Panc1 (cell line): ENCODE data around the gene BMAL1. TPM values are rescaled to one million over a fixed set of nuclear protein-coding genes. Genes with fewer than 3 reads are reported as not detected.

Experiments used
- ATAC-seq: fragments of 200-7000 bp; cut with Tn5 transposase; 2 replicates; pipeline ENCODE4 v1.9.1; 2020; ENCODE audit warnings: mild to moderate bottlenecking, moderate library complexity
- BruUV-seq: library from RNA; stranded (reverse); fragments of 400-500 nt; replicated peaks from 2 replicates; lab custom pipeline; 2021; lab: Mats Ljungman, UMichigan
- CTCF ChIA-PET: fragments of 300-600 bp; sonication (Branson Sonifier 250); formaldehyde crosslinking; loops from one replicate; lab custom pipeline; 2022; ENCODE audit warnings: antibody characterized with exemption; lab: Charles Lee
- POLR2A ChIA-PET: fragments of 300-600 bp; sonication (Branson Sonifier 250); formaldehyde crosslinking; loops from one replicate; lab custom pipeline; 2022; ENCODE audit warnings: antibody characterized with exemption; lab: Charles Lee
- DNase-seq: peaks from one replicate; pipeline ENCODE4 v3.0.0-alpha.2; 2010; ENCODE audit warnings: low read depth, low spot score
- H3K27ac ChIP-seq: 2 replicates; pipeline ENCODE4 v1.5.1; 2011; ENCODE audit warnings: mild to moderate bottlenecking, low read length, inconsistent platforms
- H3K27me3 ChIP-seq: fragments of 200-500 bp; sonication (Bioruptor generic); 2 replicates; pipeline ENCODE4 v1.6.0; 2014; ENCODE audit warnings: low read length, inconsistent platforms; ENCODE audit not compliant: control insufficient read depth, insufficient read depth
- H3K36me3 ChIP-seq: fragments of 200-500 bp; sonication (Bioruptor generic); 2 replicates; pipeline ENCODE4 v1.5.1; 2014; ENCODE audit warnings: inconsistent platforms, mild to moderate bottlenecking, low read length, moderate library complexity; ENCODE audit not compliant: control insufficient read depth, insufficient read depth
- H3K4me1 ChIP-seq: 2 replicates; pipeline ENCODE4 v1.5.1; 2011; ENCODE audit warnings: inconsistent platforms, mild to moderate bottlenecking, low read length, moderate library complexity; ENCODE audit not compliant: control insufficient read depth, insufficient read depth
- H3K4me3 ChIP-seq, 2 experiments: 2 replicates each; pipeline ENCODE4 v1.5.1; 2011 to 2012; ENCODE audit warnings: low read depth in 2 of 2, low read length in 2 of 2, mild to moderate bottlenecking in 2 of 2, inconsistent platforms in 1 of 2, moderate library complexity in 1 of 2
- H3K9me3 ChIP-seq: fragments of 200-500 bp; sonication (Bioruptor generic); 2 replicates; pipeline ENCODE4 v1.5.1; 2014; ENCODE audit warnings: low read depth, mild to moderate bottlenecking, inconsistent platforms, low read length, moderate library complexity; ENCODE audit not compliant: control insufficient read depth, insufficient read depth
- POLR2AphosphoS5 ChIP-seq: IDR thresholded peaks from 2 replicates; pipeline ENCODE4 v1.6.1; 2012; ENCODE audit warnings: mild to moderate bottlenecking, low read depth, low read length, moderate library complexity
- REST ChIP-seq, 2 experiments: IDR thresholded peaks; 2 replicates each; pipeline ENCODE4 v1.6.1; 2011 to 2012; ENCODE audit warnings: low read depth in 2 of 2, control low read depth in 1 of 2, low read length in 1 of 2, mild to moderate bottlenecking in 1 of 2, moderate library complexity in 1 of 2; ENCODE audit not compliant: insufficient read depth in 1 of 2
- SIN3A ChIP-seq: IDR thresholded peaks from 2 replicates; pipeline ENCODE4 v1.6.1; 2012; ENCODE audit warnings: low read depth, mild to moderate bottlenecking, low read length, moderate library complexity, borderline replicate concordance; ENCODE audit not compliant: insufficient read depth
- TCF7L2 ChIP-seq: IDR thresholded peaks from 2 replicates; pipeline ENCODE4 v1.6.1; 2011; ENCODE audit warnings: mild to moderate bottlenecking, low read depth, low read length, inconsistent platforms
- in situ Hi-C: cut with HindIII; loops from 2 replicates; pipeline ENCODE4 v1.10.0; 2016; ENCODE audit warnings: low sequenced_read_pairs, low pct_unique_long_range_greater_than_20kb
- intact Hi-C: fragments of 100-400 bp; cut with micrococcal nuclease; formaldehyde crosslinking; loops from one replicate; pipeline ENCODE4 v1.10.0; 2022; ENCODE audit not compliant: unreplicated experiment
- total RNA-seq: library from RNA; stranded (reverse); gene quantifications from one replicate; pipeline ENCODE4 v1.2.1, GENCODE V29; 2021; ENCODE audit not compliant: unreplicated experiment
- TF ChIP-seq, protein P1 (sequence below): fragments of 450-650 bp; IDR thresholded peaks from 2 replicates; pipeline ENCODE4 v1.5.1; 2017; ENCODE audit warnings: mild to moderate bottlenecking

BMAL1 gene
- total RNA-seq, 1 experiment from 2014 or later: 9.3 TPM

DNA sequence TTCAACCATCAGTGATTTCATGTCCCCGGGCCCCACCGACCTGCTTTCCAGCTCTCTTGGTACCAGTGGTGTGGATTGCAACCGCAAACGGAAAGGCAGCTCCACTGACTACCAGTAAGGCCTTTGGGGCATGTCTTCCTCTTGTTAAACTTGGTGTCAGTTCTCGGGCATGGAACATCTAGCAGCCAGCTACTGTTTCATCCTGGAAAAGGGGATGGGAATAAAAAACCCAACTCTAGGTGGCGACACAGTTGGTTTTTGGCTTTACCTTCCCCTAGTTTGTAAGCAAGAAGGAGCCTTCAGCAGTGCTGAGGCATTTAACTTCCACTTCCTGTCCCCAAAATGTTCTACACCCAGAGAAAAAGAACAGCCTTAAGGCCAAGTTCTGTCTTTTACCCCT is 76.7 kb downstream of the BMAL1 start:
- CTCF ChIA-PET: no interaction called here
- H3K27ac ChIP-seq: no peak overlapping the region
- no peaks in the 10 kb centered on the region for H3K36me3 ChIP-seq
- intact Hi-C loops (no loop called here), in situ Hi-C loops (no loop called here)
- no peaks in the 10 kb centered on the region for H3K27me3 ChIP-seq
- no peaks in the 10 kb centered on the region for H3K9me3 ChIP-seq
- ATAC-seq (no peak), DNase-seq (no peak)
- no peak overlapping the region for H3K4me3 ChIP-seq
- no peak for TF ChIP-seq SIN3A
- TF ChIP-seq, protein P1, sequence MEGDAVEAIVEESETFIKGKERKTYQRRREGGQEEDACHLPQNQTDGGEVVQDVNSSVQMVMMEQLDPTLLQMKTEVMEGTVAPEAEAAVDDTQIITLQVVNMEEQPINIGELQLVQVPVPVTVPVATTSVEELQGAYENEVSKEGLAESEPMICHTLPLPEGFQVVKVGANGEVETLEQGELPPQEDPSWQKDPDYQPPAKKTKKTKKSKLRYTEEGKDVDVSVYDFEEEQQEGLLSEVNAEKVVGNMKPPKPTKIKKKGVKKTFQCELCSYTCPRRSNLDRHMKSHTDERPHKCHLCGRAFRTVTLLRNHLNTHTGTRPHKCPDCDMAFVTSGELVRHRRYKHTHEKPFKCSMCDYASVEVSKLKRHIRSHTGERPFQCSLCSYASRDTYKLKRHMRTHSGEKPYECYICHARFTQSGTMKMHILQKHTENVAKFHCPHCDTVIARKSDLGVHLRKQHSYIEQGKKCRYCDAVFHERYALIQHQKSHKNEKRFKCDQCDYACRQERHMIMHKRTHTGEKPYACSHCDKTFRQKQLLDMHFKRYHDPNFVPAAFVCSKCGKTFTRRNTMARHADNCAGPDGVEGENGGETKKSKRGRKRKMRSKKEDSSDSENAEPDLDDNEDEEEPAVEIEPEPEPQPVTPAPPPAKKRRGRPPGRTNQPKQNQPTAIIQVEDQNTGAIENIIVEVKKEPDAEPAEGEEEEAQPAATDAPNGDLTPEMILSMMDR: peak; percentile 34
- no peaks in the 10 kb centered on the region for H3K4me1 ChIP-seq
- no TSS peak for BruUV-seq
- POLR2A ChIA-PET: no interaction called here

GRCh38 chr11:13355191-13355590 is 77.6 kb downstream of the BMAL1 start:
- in situ Hi-C loops: no loop called here
- BruUV-seq: no TSS peak
- POLR2A ChIA-PET: no interaction called here

More at GRCh38 chr11:13355191-13355590, 77.6 kb downstream of the BMAL1 start:
- CTCF ChIA-PET: no interaction called here
- no peak for DNase-seq
- no peak overlapping the region for H3K27ac ChIP-seq
- no peaks in the 10 kb centered on the region for H3K36me3 ChIP-seq
- ATAC-seq: no peak
- no peaks in the 10 kb centered on the region for H3K4me1 ChIP-seq
- intact Hi-C loops: no loop called here
- TF ChIP-seq TCF7L2 (no peak), SIN3A (no peak), REST (IDR thresholded peaks at IDR 0.05; ENCODE audit: insufficient read depth in 1 of 2, low read depth in 2 of 2, low read length in 1 of 2) (no peak), POLR2AphosphoS5 (no peak)
- TF ChIP-seq, protein P1: no peak
- no peaks in the 10 kb centered on the region for H3K9me3 ChIP-seq
- H3K27me3 ChIP-seq: no peaks in the 10 kb centered on the region
- no peak overlapping the region for H3K4me3 ChIP-seq
